ENCODE data around the gene PODXL2.

The PODXL2 gene

GRCh38 chr3:127722091-127722784 is 93.3 kb downstream of the PODXL2 start:
- no peak for DNase-seq
- in situ Hi-C loops (cut with HindIII; ENCODE audit: low pct_ligation_motif_present, low pct_unique_long_range_greater_than_20kb, low sequenced_read_pairs) = no loop called here

Measured in ACHN (cell line).